ENCODE data around the gene HORMAD2.

HORMAD2 gene

GRCh38 chr22:30115705-30116104, 35.4 kb downstream of the HORMAD2 start:
- no peak for DNase-seq

GRCh38 chr22:30116362-30117117, 36.3 kb downstream of the HORMAD2 start:
- no peak for DNase-seq

GRCh38 chr22:30117256-30117655, 37.0 kb downstream of the HORMAD2 start:
- DNase-seq = no peak

- DNase-seq = no peak
These were observed 38.0 kb downstream of the HORMAD2 start for GRCh38 chr22:30118291-30118690.

- DNase-seq = no peak
These were observed 41.7 kb downstream of the HORMAD2 start for GRCh38 chr22:30121960-30122359.

GRCh38 chr22:30123463-30123862, 43.2 kb downstream of the HORMAD2 start:
- no peak for DNase-seq

- no peak for DNase-seq
These were observed 47.5 kb downstream of the HORMAD2 start for GRCh38 chr22:30127749-30128166.

GRCh38 chr22:30128511-30128910, 48.2 kb downstream of the HORMAD2 start:
- no peak for DNase-seq

- no peak for DNase-seq
These were observed 49.4 kb downstream of the HORMAD2 start for GRCh38 chr22:30129636-30130035.

- DNase-seq = no peak
These were observed 52.2 kb downstream of the HORMAD2 start for GRCh38 chr22:30132290-30132996.

- DNase-seq = no peak
These were observed 60.1 kb downstream of the HORMAD2 start for GRCh38 chr22:30140414-30140813.

- no peak for DNase-seq
These were observed 63.0 kb downstream of the HORMAD2 start for GRCh38 chr22:30143265-30143664.

- no peak for DNase-seq
These were observed 64.1 kb downstream of the HORMAD2 start for GRCh38 chr22:30144391-30144790.

GRCh38 chr22:30150212-30150611, 69.9 kb downstream of the HORMAD2 start:
- no peak for DNase-seq

- DNase-seq = no peak
These were observed 78.0 kb downstream of the HORMAD2 start for GRCh38 chr22:30158277-30158676.

- DNase-seq = no peak
These were observed 78.7 kb downstream of the HORMAD2 start for GRCh38 chr22:30158744-30159500.

- DNase-seq = no peak
These were observed 79.5 kb downstream of the HORMAD2 start for GRCh38 chr22:30159561-30160353.

- no peak for DNase-seq
These were observed 80.8 kb downstream of the HORMAD2 start for GRCh38 chr22:30161051-30161469.

- DNase-seq = no peak
These were observed 87.0 kb downstream of the HORMAD2 start for GRCh38 chr22:30167296-30167695.

GRCh38 chr22:30167734-30168133, 87.5 kb downstream of the HORMAD2 start:
- DNase-seq = no peak

- DNase-seq = no peak
These were observed 88.7 kb downstream of the HORMAD2 start for GRCh38 chr22:30169002-30169401.

GRCh38 chr22:30170129-30170528, 89.9 kb downstream of the HORMAD2 start:
- DNase-seq = no peak

GRCh38 chr22:30171008-30171407, 90.7 kb downstream of the HORMAD2 start:
- DNase-seq = no peak

Data from NCI-H1092 (cell line).